Peyer's patch (tissue), 4 donors: ENCODE data around the gene NCK2. TPM values are rescaled to one million over a fixed set of nuclear protein-coding genes. Genes with fewer than 3 reads are reported as not detected.
A peak's percentile ranks its signal among the peaks of the same experiment; 100 is the strongest.

Source experiments
- DNase-seq, 3 donors: peaks; one replicate each; pipeline ENCODE4 v3.0.0-alpha.2; 2017 to 2019
- H3K27ac ChIP-seq, 4 donors: fragments of 200-600 bp; sonication (generic); one replicate each; pipeline ENCODE4 v1.5.1; 2016 to 2019
- H3K27me3 ChIP-seq, 2 donors: fragments of 200-600 bp; sonication (generic); one replicate each; pipeline ENCODE4 v1.5.1; 2019
- H3K36me3 ChIP-seq, 3 donors: fragments of 200-600 bp; sonication (generic); one replicate each; pipeline ENCODE4 v1.5.1; 2016 to 2019
- H3K4me1 ChIP-seq, 4 donors: fragments of 200-600 bp; sonication (generic); one replicate each; pipeline ENCODE4 v1.5.1; 2016 to 2019
- H3K4me3 ChIP-seq, 4 donors: fragments of 200-600 bp; sonication (generic); 1 replicate in 3 of 4; 2 replicates in 1 of 4; pipeline ENCODE4 v1.5.1; 2016 to 2019; ENCODE audit warnings: mild to moderate bottlenecking in 1 of 4
- H3K9me3 ChIP-seq, 4 donors: fragments of 200-600 bp; sonication (generic); one replicate each; pipeline ENCODE4 v1.5.1; 2016 to 2019; ENCODE audit warnings: mild to moderate bottlenecking in 1 of 4
- CTCF ChIP-seq, 6 experiments: fragments of 450-650 bp in 4 of 6; fragments of 200-600 bp in 2 of 6; sonication (generic) in 1 of 6; IDR thresholded peaks; one replicate each; pipeline ENCODE4 v1.5.1; 2017 to 2019; ENCODE audit warnings: antibody characterized with exemption in 6 of 6, mild to moderate bottlenecking in 3 of 6, moderate library complexity in 1 of 6
- POLR2A ChIP-seq, 2 donors: fragments of 450-650 bp; IDR thresholded peaks; one replicate each; pipeline ENCODE4 v1.5.1; 2017; ENCODE audit warnings: antibody characterized with exemption in 2 of 2, mild to moderate bottlenecking in 2 of 2, moderate library complexity in 2 of 2
- total RNA-seq, 4 donors: library from RNA; depleted of rRNA; stranded (reverse); fragments of >200 nt; gene quantifications; one replicate each; pipeline ENCODE4 v1.1.0, GENCODE V29; 2016

NCK2 gene
- total RNA-seq, 4 donors from 2014 or later, result 58.6 to 94.5 (median 85.8) TPM

DNA sequence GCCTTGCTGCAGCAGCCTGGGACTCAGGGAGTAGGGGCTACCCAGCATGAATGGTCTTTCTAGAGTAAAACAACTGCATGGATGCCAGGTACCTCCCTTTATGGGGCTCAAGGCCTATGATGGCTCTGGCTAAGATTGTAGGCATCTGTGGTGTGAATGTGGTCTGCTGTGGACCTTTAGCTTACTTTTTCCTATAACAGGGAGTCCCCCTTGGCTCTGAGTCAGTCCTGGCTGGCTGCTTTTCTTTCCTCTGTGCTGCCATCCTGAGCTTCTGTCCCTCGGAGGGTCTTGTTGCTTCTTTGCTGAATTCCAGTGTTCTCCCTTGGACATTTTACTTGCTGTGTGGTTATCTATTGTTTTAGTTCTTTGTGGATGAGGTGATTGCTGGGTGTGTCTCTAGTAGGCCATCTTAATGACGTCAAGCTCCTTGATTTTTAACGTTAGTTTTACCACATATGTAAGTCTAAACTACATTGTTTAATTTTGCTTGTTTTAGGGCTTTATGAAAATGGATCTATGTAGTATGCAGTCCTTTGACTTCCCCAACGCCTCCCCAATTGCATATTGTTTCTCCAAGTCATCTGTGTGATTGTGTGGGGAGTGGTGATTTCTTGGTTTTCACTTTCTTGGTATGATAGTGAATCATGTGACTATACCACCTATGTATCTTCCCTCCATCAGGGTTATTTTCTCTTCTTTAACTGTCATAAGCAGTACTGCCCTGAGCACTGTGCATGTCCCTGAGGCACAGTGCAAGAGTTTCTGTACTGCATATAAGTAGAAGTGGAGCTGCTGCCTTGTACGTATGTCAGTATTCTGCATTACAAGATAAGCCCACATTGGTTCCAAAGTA is 92.4 kb downstream of the NCK2 start:
- H3K36me3 ChIP-seq, result no peaks in the 10 kb centered on the region
- H3K4me3 ChIP-seq, result no peak overlapping the region
- no peak for DNase-seq
- H3K9me3 ChIP-seq, result peaks cover 0 to 11% (median 5%) of the 10 kb centered on the region in 4 donors
- TF ChIP-seq POLR2A (IDR thresholded peaks at IDR 0.05) (no peak), CTCF (IDR thresholded peaks at IDR 0.05) (no peak)
- H3K4me1 ChIP-seq, result peaks cover 0 to 7% (median 0%) of the 10 kb centered on the region in 4 donors
- no peaks in the 10 kb centered on the region for H3K27me3 ChIP-seq
- peak overlapping the region in 1 of 4 donors; percentile 31 for H3K27ac ChIP-seq

DNA sequence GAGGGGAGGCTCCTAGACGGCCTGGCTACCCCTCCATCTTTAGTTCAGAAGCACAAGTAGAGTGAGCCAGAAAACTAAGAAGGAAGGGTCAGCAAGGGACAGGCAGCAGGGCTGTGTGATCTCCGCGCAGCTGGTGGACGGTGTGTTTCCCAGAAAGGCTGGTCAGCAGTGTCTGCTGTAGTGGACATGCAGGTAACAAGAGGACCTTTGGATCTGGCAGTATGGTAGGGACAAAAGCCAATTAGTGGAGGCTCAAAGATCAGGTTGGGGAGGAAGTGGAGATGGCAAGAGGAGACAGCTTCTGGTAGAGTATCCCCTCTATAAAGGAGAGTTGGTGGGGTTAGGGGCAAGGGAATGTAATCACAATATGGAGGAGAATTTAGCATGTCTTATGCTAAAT is 95.1 kb downstream of the NCK2 start:
- H3K9me3 ChIP-seq, result peaks cover 0 to 11% (median 3%) of the 10 kb centered on the region in 4 donors
- DNase-seq, result no peak
- H3K36me3 ChIP-seq, result no peaks in the 10 kb centered on the region
- no peak overlapping the region for H3K27ac ChIP-seq
- H3K4me3 ChIP-seq, result no peak overlapping the region
- TF ChIP-seq POLR2A (IDR thresholded peaks at IDR 0.05) (no peak), CTCF (IDR thresholded peaks at IDR 0.05) (no peak)
- no peaks in the 10 kb centered on the region for H3K27me3 ChIP-seq
- H3K4me1 ChIP-seq, result peaks cover 0 to 7% (median 0%) of the 10 kb centered on the region in 4 donors

DNA sequence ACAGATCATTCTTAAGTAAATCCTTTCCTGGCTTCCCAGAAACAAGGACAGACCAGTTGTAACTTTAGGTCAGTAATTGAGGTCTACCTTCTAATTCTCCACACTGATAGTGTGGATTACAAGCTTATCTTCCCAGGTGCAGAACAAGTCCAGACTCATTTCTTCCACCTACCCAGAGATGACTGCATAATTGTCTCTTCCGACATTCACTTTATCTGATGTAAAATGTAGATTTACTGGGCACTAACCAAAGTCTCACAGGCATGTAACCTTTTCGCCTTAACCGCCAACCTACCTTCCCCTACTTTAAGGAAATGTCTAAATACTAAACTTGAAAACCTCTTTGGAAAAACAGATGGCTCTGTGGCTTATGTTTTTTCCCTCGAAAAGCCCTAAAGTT is 96.2 kb downstream of the NCK2 start:
- H3K4me3 ChIP-seq, result no peak overlapping the region
- no peaks in the 10 kb centered on the region for H3K36me3 ChIP-seq
- no peaks in the 10 kb centered on the region for H3K27me3 ChIP-seq
- H3K9me3 ChIP-seq, result peaks cover 0 to 10% (median 0%) of the 10 kb centered on the region in 4 donors
- no peak for TF ChIP-seq CTCF (IDR thresholded peaks at IDR 0.05)
- TF ChIP-seq POLR2A (IDR thresholded peaks at IDR 0.05), result no peak
- DNase-seq, result no peak
- peaks cover 0 to 7% (median 0%) of the 10 kb centered on the region in 4 donors for H3K4me1 ChIP-seq
- H3K27ac ChIP-seq, result no peak overlapping the region

DNA sequence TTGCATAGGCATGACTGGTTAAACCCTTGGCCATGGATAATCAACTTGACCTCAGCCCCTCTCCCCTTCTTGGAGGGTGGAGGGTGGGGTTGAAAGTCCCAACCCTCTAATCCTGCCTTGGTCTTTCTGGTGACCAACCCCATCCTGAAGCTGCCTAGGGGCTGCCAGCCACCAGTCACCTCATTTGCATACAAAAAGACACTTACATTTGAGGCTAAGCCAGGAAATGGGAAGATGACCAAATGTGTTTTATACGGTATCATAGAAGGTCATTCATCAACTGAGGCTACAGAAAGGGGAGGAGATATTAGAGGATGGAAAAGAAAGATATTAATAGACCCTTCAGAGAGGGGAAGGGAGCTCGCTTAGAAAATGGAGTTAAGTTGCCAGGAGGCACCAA is 96.8 kb downstream of the NCK2 start:
- Histone ChIP-seq H3K36me3 (no peaks in the 10 kb centered on the region), H3K27ac (no peak overlapping the region), H3K27me3 (no peaks in the 10 kb centered on the region), H3K4me1 (peaks cover 0 to 7% (median 0%) of the 10 kb centered on the region in 4 donors), H3K9me3 (peaks cover 0 to 4% (median 0%) of the 10 kb centered on the region in 4 donors), H3K4me3 (no peak overlapping the region)
- TF ChIP-seq CTCF (IDR thresholded peaks at IDR 0.05) (no peak), POLR2A (IDR thresholded peaks at IDR 0.05) (no peak)
- no peak for DNase-seq

DNA sequence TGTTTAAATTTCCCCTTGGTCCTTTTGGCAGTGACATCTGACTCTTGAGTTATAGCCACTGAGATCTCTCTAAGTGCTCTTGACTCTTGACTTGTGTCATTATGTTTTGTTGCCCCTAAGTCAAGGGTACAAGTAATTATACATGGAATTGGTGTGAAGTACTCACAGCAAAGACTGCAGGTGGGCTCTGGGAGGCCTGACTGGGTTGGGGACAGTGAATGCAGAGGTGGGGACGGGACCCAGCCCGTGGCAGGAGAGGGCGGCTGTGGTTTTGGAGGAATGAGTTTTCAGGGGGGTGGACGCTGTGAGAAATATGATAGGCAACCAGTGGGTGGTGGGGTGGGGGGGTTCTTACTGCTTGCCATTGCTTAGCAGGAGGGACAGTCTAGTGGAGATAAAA is 97.8 kb downstream of the NCK2 start:
- TF ChIP-seq CTCF (IDR thresholded peaks at IDR 0.05) (no peak), POLR2A (IDR thresholded peaks at IDR 0.05) (no peak)
- DNase-seq, result no peak
- no peaks in the 10 kb centered on the region for H3K27me3 ChIP-seq

More for the DNA sequence above, 97.8 kb downstream of the NCK2 start:
- Histone ChIP-seq H3K4me3 (no peak overlapping the region), H3K9me3 (no peaks in the 10 kb centered on the region), H3K27ac (no peak overlapping the region), H3K36me3 (no peaks in the 10 kb centered on the region), H3K4me1 (peaks cover 0 to 7% (median 0%) of the 10 kb centered on the region in 4 donors)
